Measurements from ENCODE around the gene CTBP1.
A peak's percentile ranks its signal among the peaks of the same experiment; 100 is the strongest.

The CTBP1 gene

DNA sequence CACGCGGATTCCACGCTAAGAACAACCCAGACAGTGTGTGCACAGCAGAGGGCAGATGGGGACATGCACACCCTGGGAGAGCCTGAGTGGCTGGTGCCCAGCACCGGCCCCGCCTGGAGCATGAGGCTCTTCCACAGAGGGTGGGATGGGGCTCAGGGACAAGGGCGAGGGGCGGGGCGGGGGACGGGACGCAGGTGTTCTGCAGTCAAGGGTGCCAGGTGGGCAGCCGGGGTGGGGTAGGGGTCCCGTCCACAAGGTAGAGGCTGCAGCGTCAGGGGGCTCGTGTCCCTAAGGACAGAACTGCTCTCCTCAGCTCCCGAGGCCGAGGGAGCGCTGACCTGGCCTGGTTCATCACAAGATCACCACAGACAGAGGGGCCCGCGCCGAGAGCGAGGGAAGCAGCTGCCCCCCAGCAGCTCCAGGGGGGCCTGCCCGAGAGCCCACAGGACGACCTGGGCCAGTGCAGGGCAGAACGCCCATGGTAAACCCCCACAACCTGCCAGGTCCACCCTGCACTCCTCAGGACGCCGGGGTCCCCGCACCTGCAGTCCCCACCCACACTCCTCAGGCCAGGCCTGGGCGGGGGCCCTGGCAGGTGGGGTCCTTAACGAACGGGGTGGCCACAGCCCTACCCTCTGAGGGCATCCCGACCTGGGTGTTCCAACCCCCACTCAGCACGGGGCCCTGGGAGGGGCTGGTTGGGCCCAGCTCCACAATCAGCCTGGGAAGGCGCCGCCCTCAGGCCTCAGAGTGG lies 26.7 kb downstream of the CTBP1 start:
- Histone ChIP-seq H3K4me1 (ENCODE audit: insufficient read depth, low read length, severe bottlenecking) (peaks cover 45% of the 10 kb centered on the region), H3K79me2 (ENCODE audit: insufficient read depth, low read length) (no peaks in the 10 kb centered on the region), H3K9me3 (ENCODE audit: low read length) (no peaks in the 10 kb centered on the region), H3K4me2 (ENCODE audit: low read length) (no peak overlapping the region), H3K4me3 (ENCODE audit: low read depth, low read length, poor library complexity, severe bottlenecking) (no peak overlapping the region), H2AFZ (ENCODE audit: low read length) (no peak overlapping the region), H3F3A (ENCODE audit: insufficient read depth, low read length) (peaks cover 6% of the 10 kb centered on the region), H3K27me3 (ENCODE audit: insufficient read depth, low read length) (no peaks in the 10 kb centered on the region), H3K27ac (ENCODE audit: low read depth, low read length, poor library complexity, severe bottlenecking) (peak overlapping the region; percentile 59), H4K20me1 (ENCODE audit: insufficient read depth, low read length) (no peaks in the 10 kb centered on the region), H3K9me2 (ENCODE audit: low read depth, low read length) (no peaks in the 10 kb centered on the region), H3K36me3 (ENCODE audit: insufficient read depth, low read length) (peaks cover 27% of the 10 kb centered on the region), H3K9ac (ENCODE audit: low read length) (no peak overlapping the region)
- no peak for TF ChIP-seq EZH2 (IDR thresholded peaks at IDR 0.05; ENCODE audit: borderline replicate concordance, low read length)
- TF ChIP-seq, protein P1, sequence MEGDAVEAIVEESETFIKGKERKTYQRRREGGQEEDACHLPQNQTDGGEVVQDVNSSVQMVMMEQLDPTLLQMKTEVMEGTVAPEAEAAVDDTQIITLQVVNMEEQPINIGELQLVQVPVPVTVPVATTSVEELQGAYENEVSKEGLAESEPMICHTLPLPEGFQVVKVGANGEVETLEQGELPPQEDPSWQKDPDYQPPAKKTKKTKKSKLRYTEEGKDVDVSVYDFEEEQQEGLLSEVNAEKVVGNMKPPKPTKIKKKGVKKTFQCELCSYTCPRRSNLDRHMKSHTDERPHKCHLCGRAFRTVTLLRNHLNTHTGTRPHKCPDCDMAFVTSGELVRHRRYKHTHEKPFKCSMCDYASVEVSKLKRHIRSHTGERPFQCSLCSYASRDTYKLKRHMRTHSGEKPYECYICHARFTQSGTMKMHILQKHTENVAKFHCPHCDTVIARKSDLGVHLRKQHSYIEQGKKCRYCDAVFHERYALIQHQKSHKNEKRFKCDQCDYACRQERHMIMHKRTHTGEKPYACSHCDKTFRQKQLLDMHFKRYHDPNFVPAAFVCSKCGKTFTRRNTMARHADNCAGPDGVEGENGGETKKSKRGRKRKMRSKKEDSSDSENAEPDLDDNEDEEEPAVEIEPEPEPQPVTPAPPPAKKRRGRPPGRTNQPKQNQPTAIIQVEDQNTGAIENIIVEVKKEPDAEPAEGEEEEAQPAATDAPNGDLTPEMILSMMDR (IDR thresholded peaks at IDR 0.05; ENCODE audit: low read length) = no peak

DNA sequence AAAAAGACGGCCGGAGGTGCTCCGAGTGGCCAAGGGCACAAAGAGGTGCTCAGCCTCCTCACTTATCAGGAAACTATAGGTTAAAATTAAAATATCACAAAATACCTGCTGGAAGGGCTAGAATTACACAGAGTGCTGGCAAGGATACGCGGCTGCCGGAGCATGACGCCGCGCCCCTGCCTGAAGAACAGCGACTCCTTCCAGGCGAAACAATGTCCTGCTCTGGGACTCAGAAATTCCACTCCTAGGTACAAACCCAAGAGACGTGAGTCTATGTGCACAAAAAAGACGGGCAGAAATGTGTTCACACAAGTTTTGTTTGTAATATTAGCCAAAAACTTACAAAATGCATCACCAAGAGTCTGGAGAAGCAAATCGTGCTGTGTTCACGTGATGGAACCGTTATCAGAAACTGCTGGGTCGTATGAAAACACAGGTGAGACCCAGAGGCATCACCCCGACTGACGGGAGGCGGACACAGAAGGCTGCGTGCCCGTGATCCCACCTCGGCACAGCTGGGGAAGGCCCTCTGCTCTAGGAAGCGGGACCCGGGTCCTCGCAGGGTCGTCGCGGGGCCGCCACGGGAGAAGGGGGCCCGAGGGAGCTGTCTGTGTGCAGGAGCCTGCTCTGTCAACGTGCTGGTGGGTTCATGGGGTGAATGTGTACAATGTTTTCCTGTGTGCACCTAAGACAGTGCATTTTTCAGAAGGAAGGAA lies 27.6 kb downstream of the CTBP1 start:
- peaks cover 6% of the 10 kb centered on the region for H3F3A ChIP-seq (ENCODE audit: insufficient read depth, low read length)
- H3K36me3 ChIP-seq (ENCODE audit: insufficient read depth, low read length) = peaks cover 25% of the 10 kb centered on the region
- no peak overlapping the region for H2AFZ ChIP-seq (ENCODE audit: low read length)
- H3K9me3 ChIP-seq (ENCODE audit: low read length) = no peaks in the 10 kb centered on the region
- no peaks in the 10 kb centered on the region for H3K27me3 ChIP-seq (ENCODE audit: insufficient read depth, low read length)
- H3K79me2 ChIP-seq (ENCODE audit: insufficient read depth, low read length) = no peaks in the 10 kb centered on the region
- H3K9me2 ChIP-seq (ENCODE audit: low read depth, low read length) = no peaks in the 10 kb centered on the region
- H3K27ac ChIP-seq (ENCODE audit: low read depth, low read length, poor library complexity, severe bottlenecking) = peak overlapping the region; percentile 59
- H3K4me1 ChIP-seq (ENCODE audit: insufficient read depth, low read length, severe bottlenecking) = peaks cover 54% of the 10 kb centered on the region
- H3K9ac ChIP-seq (ENCODE audit: low read length) = no peak overlapping the region
- H3K4me2 ChIP-seq (ENCODE audit: low read length) = no peak overlapping the region; the same call in 1 of the 2 replicates
- no peak overlapping the region for H3K4me3 ChIP-seq (ENCODE audit: low read depth, low read length, poor library complexity, severe bottlenecking)
- no peaks in the 10 kb centered on the region for H4K20me1 ChIP-seq (ENCODE audit: insufficient read depth, low read length)
- TF ChIP-seq EZH2 (IDR thresholded peaks at IDR 0.05; ENCODE audit: borderline replicate concordance, low read length) = no peak

DNA sequence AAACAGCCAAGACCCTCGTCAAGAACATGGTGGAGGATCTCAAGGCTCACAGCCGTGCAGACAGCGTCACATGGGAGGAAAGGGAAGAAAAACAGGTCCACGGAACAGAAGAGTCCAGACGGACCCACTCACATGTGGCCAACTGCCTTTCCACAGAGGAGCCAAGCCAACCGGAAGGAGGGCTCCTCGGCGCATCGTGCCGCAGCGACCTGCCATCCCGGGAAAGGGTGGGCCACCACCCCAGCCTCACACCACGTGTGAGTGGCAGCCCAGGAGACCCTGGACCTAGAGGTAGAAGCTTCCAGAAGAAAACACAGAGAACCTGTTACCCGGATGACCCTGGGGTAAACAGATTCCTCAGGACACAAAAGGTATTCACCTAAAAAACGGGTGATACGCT lies 28.4 kb downstream of the CTBP1 start:
- H3K9ac ChIP-seq (ENCODE audit: low read length) = no peak overlapping the region
- peaks cover 6% of the 10 kb centered on the region for H3F3A ChIP-seq (ENCODE audit: insufficient read depth, low read length)
- H4K20me1 ChIP-seq (ENCODE audit: insufficient read depth, low read length) = no peaks in the 10 kb centered on the region
- no peak overlapping the region for H2AFZ ChIP-seq (ENCODE audit: low read length)
- H3K79me2 ChIP-seq (ENCODE audit: insufficient read depth, low read length) = no peaks in the 10 kb centered on the region
- H3K36me3 ChIP-seq (ENCODE audit: insufficient read depth, low read length) = peaks cover 25% of the 10 kb centered on the region
- H3K4me2 ChIP-seq (ENCODE audit: low read length) = no peak overlapping the region
- H3K9me3 ChIP-seq (ENCODE audit: low read length) = no peaks in the 10 kb centered on the region
- H3K4me1 ChIP-seq (ENCODE audit: insufficient read depth, low read length, severe bottlenecking) = peaks cover 61% of the 10 kb centered on the region
- H3K4me3 ChIP-seq (ENCODE audit: low read depth, low read length, poor library complexity, severe bottlenecking) = no peak overlapping the region
- H3K27me3 ChIP-seq (ENCODE audit: insufficient read depth, low read length) = no peaks in the 10 kb centered on the region
- TF ChIP-seq EZH2 (IDR thresholded peaks at IDR 0.05; ENCODE audit: borderline replicate concordance, low read length) = no peak
- TF ChIP-seq, protein P1 (IDR thresholded peaks at IDR 0.05; ENCODE audit: low read length) = no peak
- H3K27ac ChIP-seq (ENCODE audit: low read depth, low read length, poor library complexity, severe bottlenecking) = peak overlapping the region; percentile 28
- H3K9me2 ChIP-seq (ENCODE audit: low read depth, low read length) = no peaks in the 10 kb centered on the region

Measured in OCI-LY1 (cell line).